ENCODE results near the gene ARL4D. TPM values are rescaled to one million over a fixed set of nuclear protein-coding genes. Genes with fewer than 3 reads are reported as not detected.

ARL4D gene
- total and polyA plus RNA-seq, 2 of the 4 experiments (the other 2 are of a cell fraction): 12.5 to 30.7 TPM

DNA sequence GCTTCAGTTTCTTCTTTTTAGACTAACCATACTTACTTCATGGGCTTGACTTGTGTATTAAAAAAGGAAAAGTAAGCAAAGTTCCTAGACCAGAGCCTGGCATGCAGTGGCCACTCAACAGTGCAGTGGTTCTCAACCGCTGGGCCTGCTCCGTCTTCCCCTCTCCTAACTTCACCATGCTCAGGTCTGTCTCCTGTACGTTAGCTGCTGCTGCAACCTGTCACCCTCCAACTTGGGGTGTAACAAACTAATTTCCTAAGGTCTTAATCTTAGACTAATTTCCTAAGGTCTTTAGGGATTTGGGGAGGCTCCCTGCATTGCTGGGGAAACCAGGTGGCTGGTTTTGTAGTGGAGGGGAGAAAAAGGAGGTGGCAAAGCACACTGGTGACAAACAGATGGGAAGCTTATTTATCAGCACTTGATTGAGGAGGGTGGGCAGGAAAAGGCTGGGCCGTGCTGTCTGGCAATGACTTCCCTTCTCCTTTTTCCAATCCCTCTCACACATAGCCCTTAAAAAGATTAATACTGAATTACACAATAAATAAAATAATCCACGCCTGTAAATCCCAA, 2.2 kb upstream of the ARL4D start:
- ATAC-seq (ENCODE audit: low read depth) (no peak), DNase-seq (no peak)
- peaks cover 9% of the 10 kb centered on the region; the same call in 1 of the 2 replicates for H3K9me1 ChIP-seq (ENCODE audit: insufficient read depth, low read length)
- ChIA-PET POLR2A (ENCODE audit: unreplicated experiment) (interaction anchor here (1.3 kb wide), 1 partner anchor 36 kb away, joined by 7 read pairs; no protein-coding TSS in a partner anchor), CTCF (interaction anchor here (1.4 to 4.4 kb wide), 2 partner anchors 32 to 88 kb away, joined by 4 to 40 read pairs; partner anchors contain the start of gene DHX8)
- no peak overlapping the region for H3K4me2 ChIP-seq (ENCODE audit: low read depth, low read length)
- no peak overlapping the region for H3K27ac ChIP-seq (ENCODE audit: insufficient read depth, low read length)
- no peaks in the 10 kb centered on the region for H3K9me3 ChIP-seq (ENCODE audit: control insufficient read depth, insufficient read depth, low read length)
- no peak overlapping the region for H2BK120ac ChIP-seq (ENCODE audit: low read depth, low read length)
- no peak overlapping the region for H3K4me3 ChIP-seq (ENCODE audit: insufficient read depth, low read depth, low read length)
- intact Hi-C loops (cut with micrococcal nuclease) (no loop called here), in situ Hi-C loops (cut with MboI; ENCODE audit: low sequenced_read_pairs) (no loop called here), dilution Hi-C loops (cut with HindIII; ENCODE audit: low sequenced_read_pairs, unreplicated experiment) (no loop called here)
- H2BK15ac ChIP-seq (ENCODE audit: low read depth, low read length): no peak overlapping the region
- peaks cover 10% of the 10 kb centered on the region; the same call in 1 of the 2 replicates for H4K20me1 ChIP-seq (ENCODE audit: insufficient read depth, low read length)
- H3K4ac ChIP-seq (ENCODE audit: low read depth, low read length): peak overlapping the region; percentile 19; the same call in 1 of the 2 replicates
- H3K18ac ChIP-seq (ENCODE audit: low read depth, low read length): no peak overlapping the region
- no peak overlapping the region for H2AK9ac ChIP-seq (replicated peaks; ENCODE audit: low read depth, low read length, poor library complexity)
- H4K5ac ChIP-seq (ENCODE audit: low read depth, low read length): no peak overlapping the region
- H3K9ac ChIP-seq (ENCODE audit: low read depth, low read length): no peak overlapping the region
- no peak overlapping the region for H2AFZ ChIP-seq (replicated peaks; ENCODE audit: low read length, poor library complexity)
- H3K56ac ChIP-seq (ENCODE audit: extremely low read depth, insufficient read depth, low read length): no peak overlapping the region
- peaks cover 17% of the 10 kb centered on the region for H3K4me1 ChIP-seq (ENCODE audit: control insufficient read depth, insufficient read depth, low read length)
- H3K23ac ChIP-seq (ENCODE audit: low read depth, low read length): no peak overlapping the region
- no peak overlapping the region for H4K8ac ChIP-seq (ENCODE audit: low read depth in 2 of 2, low read length in 2 of 2)
- H3K14ac ChIP-seq (replicated peaks; ENCODE audit: low read depth, low read length): no peak overlapping the region
- no peak overlapping the region for H2BK20ac ChIP-seq (ENCODE audit: low read depth, low read length)
- peaks cover 14 to 32% of the 10 kb centered on the region in 2 experiments for H3K79me1 ChIP-seq (ENCODE audit: low read depth in 1 of 2, low read length in 2 of 2)
- no peak overlapping the region for H2BK5ac ChIP-seq (ENCODE audit: low read depth, low read length, poor library complexity, severe bottlenecking)
- H3K27me3 ChIP-seq (ENCODE audit: control insufficient read depth, insufficient read depth, low read length): no peaks in the 10 kb centered on the region
- peaks cover 8% of the 10 kb centered on the region; the same call in 1 of the 2 replicates for H3K36me3 ChIP-seq (ENCODE audit: control insufficient read depth, insufficient read depth, low read length)
- BruUV-seq (replicated peaks): no TSS peak
- H4K91ac ChIP-seq (ENCODE audit: insufficient read depth, low read depth, low read length): no peak overlapping the region
- H2AK5ac ChIP-seq (ENCODE audit: low read depth, low read length): no peak overlapping the region
- TF ChIP-seq CHD1 (IDR thresholded peaks at IDR 0.05; ENCODE audit: low read depth, low read length): no peak
- TF ChIP-seq NFE2L2 (IDR thresholded peaks at IDR 0.05; ENCODE audit: low read depth, low read length): no peak
- WGBS, 2 experiments (ENCODE audit: extremely low coverage in 2 of 2, insufficient read length in 1 of 2): 80% methylated on average over 2 of the region's 5 CpGs; no CpG with 5 or more reads in 1 of the 2 experiments
